ENCODE data around the gene FLRT2. TPM values are rescaled to one million over a fixed set of nuclear protein-coding genes. Genes with fewer than 3 reads are reported as not detected.

FLRT2 gene
- total and polyA plus RNA-seq, 2 of the 4 experiments (the other 2 are of a cell fraction): 10.2 to 13.1 TPM

GRCh38 chr14:85527006-85527405, 2.9 kb upstream of the FLRT2 start:
- Histone ChIP-seq H2AK9ac (replicated peaks; ENCODE audit: low read depth, low read length, poor library complexity) (no peak overlapping the region), H2BK120ac (ENCODE audit: low read depth, low read length) (no peak overlapping the region)

More at GRCh38 chr14:85527006-85527405, 2.9 kb upstream of the FLRT2 start:
- no peak overlapping the region for H3K23ac ChIP-seq (ENCODE audit: low read depth, low read length)
- H3K9me1 ChIP-seq (ENCODE audit: insufficient read depth, low read length): no peaks in the 10 kb centered on the region
- peak; percentile 71 for DNase-seq
- H3K27ac ChIP-seq (ENCODE audit: insufficient read depth, low read length): no peak overlapping the region
- ChIA-PET POLR2A (ENCODE audit: unreplicated experiment) (no interaction called here), CTCF (interaction anchor here (0.8 to 0.9 kb wide), 2 partner anchors 13 to 133 kb away, joined by 3 read pairs; no protein-coding TSS in a partner anchor)
- H3K4ac ChIP-seq (ENCODE audit: low read depth, low read length): no peak overlapping the region
- intact Hi-C loops (cut with micrococcal nuclease): loop anchor here (5.0 to 10.0 kb wide), 11 partner anchors 110 to 1710 kb away; no protein-coding TSS in a partner anchor
- no peak overlapping the region for H3K18ac ChIP-seq (ENCODE audit: low read depth, low read length)
- H3K36me3 ChIP-seq (ENCODE audit: control insufficient read depth, insufficient read depth, low read length): no peaks in the 10 kb centered on the region
- no peak overlapping the region for H4K91ac ChIP-seq (ENCODE audit: insufficient read depth, low read depth, low read length)
- TF ChIP-seq SMC3 (IDR thresholded peaks at IDR 0.05; ENCODE audit: low read depth, low read length): no peak
- TF ChIP-seq CHD1 (IDR thresholded peaks at IDR 0.05; ENCODE audit: low read depth, low read length): no peak
- peak; percentile 17; the same call in 1 of the 2 replicates for TF ChIP-seq BHLHE40 (IDR thresholded peaks at IDR 0.05; ENCODE audit: low read depth, low read length)
- no peak for TF ChIP-seq POLR2A (IDR thresholded peaks at IDR 0.05; ENCODE audit: low read depth, low read length)
- TF ChIP-seq MAZ (IDR thresholded peaks at IDR 0.05; ENCODE audit: borderline replicate concordance, low read depth, low read length): no peak
- no peak for TF ChIP-seq RCOR1 (IDR thresholded peaks at IDR 0.05; ENCODE audit: insufficient replicate concordance, low read length)
- no peak for TF ChIP-seq RAD21 (IDR thresholded peaks at IDR 0.05; ENCODE audit: low read length)
- TF ChIP-seq MXI1 (IDR thresholded peaks at IDR 0.05; ENCODE audit: borderline replicate concordance, low read depth, low read length): no peak
- no peak for TF ChIP-seq FOS (IDR thresholded peaks at IDR 0.05; ENCODE audit: low read depth, low read length)
- TF ChIP-seq USF2 (IDR thresholded peaks at IDR 0.05; ENCODE audit: low read depth, low read length): peak; percentile 16; the same call in 1 of the 2 replicates
- no peak for TF ChIP-seq MAFK (IDR thresholded peaks at IDR 0.05; ENCODE audit: low read depth, low read length)
- H3K4me2 ChIP-seq (ENCODE audit: low read depth, low read length): no peak overlapping the region
- H3K9me3 ChIP-seq (ENCODE audit: control insufficient read depth, insufficient read depth, low read length): no peaks in the 10 kb centered on the region
- H3K56ac ChIP-seq (ENCODE audit: extremely low read depth, insufficient read depth, low read length): no peak overlapping the region
- no peak overlapping the region for H2AFZ ChIP-seq (replicated peaks; ENCODE audit: low read length, poor library complexity)
- in situ Hi-C loops (cut with MboI; ENCODE audit: low sequenced_read_pairs): loop anchor here (10.0 to 25.0 kb wide), 2 partner anchors 510 to 1532 kb away; no protein-coding TSS in a partner anchor
- H4K8ac ChIP-seq (ENCODE audit: low read depth in 2 of 2, low read length in 2 of 2): no peak overlapping the region
- no peak for ATAC-seq (ENCODE audit: low read depth)
- no peak overlapping the region for H2BK20ac ChIP-seq (ENCODE audit: low read depth, low read length)
- H2BK15ac ChIP-seq (ENCODE audit: low read depth, low read length): no peak overlapping the region
- no peaks in the 10 kb centered on the region for H3K27me3 ChIP-seq (ENCODE audit: control insufficient read depth, insufficient read depth, low read length)
- H3K14ac ChIP-seq (replicated peaks; ENCODE audit: low read depth, low read length): no peak overlapping the region
- H3K4me1 ChIP-seq (ENCODE audit: control insufficient read depth, insufficient read depth, low read length): no peaks in the 10 kb centered on the region
- no peak overlapping the region for H4K5ac ChIP-seq (ENCODE audit: low read depth, low read length)
- H4K20me1 ChIP-seq (ENCODE audit: insufficient read depth, low read length): no peaks in the 10 kb centered on the region
- WGBS, 2 experiments (ENCODE audit: extremely low coverage in 2 of 2, insufficient read length in 1 of 2): no CpG with 5 or more reads among the region's 1 CpG
- H3K4me3 ChIP-seq (ENCODE audit: insufficient read depth, low read depth, low read length): no peak overlapping the region
- no peak overlapping the region for H3K9ac ChIP-seq (ENCODE audit: low read depth, low read length)
- H2BK5ac ChIP-seq (ENCODE audit: low read depth, low read length, poor library complexity, severe bottlenecking): peak overlapping the region; percentile 52
- H2AK5ac ChIP-seq (ENCODE audit: low read depth, low read length): no peak overlapping the region
- BruUV-seq (replicated peaks): no TSS peak
- peaks cover 0 to 4% of the 10 kb centered on the region in 2 experiments; a peak in 1 of 4 replicates for H3K79me1 ChIP-seq (ENCODE audit: low read depth in 1 of 2, low read length in 2 of 2)
- dilution Hi-C loops (cut with HindIII; ENCODE audit: low sequenced_read_pairs, unreplicated experiment): no loop called here
